GM19099 (cell line): ENCODE results near the gene PTPRD.

Source experiments
- POLR2A ChIP-seq: IDR thresholded peaks from 3 replicates; pipeline ENCODE4 v1.6.1; 2011; ENCODE audit warnings: low read depth; ENCODE audit not compliant: insufficient read length; ENCODE audit errors: extremely low read depth

The PTPRD gene

GRCh38 chr9:10005206-10005605 lies 607.6 kb downstream of the PTPRD start:
- no peak for TF ChIP-seq POLR2A

DNA sequence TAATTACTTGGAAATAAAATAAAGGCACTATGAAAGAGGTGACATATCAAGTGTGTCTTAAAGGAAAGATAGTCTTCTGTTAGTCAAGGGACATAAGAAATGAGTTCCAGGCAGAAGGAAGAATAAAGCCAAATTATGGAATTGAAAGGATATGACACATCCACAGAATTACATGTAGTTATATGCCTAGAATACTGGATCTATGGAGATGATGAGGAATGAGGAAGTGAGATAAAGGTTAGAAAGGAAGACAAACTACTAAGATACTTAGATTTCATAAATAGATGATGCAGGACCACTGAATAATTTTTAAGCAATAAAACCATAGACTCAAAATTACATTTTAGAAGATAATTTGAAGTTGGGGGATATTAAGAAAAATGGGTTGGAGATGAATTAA lies 609.8 kb downstream of the PTPRD start:
- no peak for TF ChIP-seq POLR2A

DNA sequence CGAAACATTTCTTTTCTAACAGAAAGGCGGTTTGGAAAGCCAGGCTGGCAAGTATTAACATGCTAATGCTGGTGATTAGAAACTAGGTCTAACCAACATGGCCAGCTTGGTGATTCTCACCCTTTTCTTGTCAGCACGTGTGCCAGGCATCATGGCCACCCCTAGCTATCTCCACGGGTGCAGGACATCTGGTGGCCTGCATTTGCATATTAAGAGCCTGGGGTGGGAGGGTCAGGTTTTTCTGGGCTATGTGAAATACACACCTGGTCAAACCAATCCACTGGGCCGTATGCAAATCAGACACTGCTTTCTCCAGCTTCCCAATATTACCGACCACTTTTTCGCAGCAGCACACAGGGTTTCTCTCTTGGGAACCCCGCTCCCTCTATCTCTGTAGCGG lies 612.1 kb downstream of the PTPRD start:
- TF ChIP-seq POLR2A = no peak

DNA sequence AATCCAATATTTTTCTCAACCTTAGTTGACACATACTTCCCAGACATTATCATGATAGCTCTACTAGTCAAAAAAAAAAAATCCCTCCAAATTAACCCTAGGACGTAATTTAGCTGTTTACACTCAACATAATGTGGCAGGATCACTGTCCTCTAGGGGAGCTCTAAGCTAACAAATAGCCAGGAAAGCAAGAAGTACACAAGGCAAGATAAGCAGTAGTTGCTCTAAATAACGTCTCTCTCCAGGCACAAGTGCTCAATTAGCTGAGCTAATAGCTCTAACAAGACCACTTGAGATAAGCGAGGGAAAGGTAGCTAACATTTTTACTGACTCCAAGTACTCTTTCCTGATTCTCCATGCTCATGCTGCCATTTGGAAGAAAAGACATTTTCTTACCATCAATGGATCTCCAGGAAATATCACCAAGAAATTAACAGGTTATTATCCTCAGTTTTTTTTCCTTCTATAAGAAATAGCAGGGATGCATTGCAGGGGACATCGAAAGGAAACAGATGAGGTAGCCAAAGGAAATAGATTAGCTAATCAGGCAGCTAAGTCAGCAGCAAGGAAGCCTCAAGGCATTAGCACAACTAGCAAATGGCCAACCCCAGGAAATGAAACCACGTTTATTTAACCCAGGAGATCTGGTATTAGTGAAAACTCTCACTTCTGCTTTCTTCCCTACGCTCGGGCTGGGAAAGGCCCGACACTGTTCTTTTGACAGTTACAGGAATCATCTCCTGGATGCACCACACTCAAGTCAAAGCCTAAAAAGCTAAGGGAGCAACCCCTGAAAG lies 614.1 kb downstream of the PTPRD start:
- no peak for TF ChIP-seq POLR2A

DNA sequence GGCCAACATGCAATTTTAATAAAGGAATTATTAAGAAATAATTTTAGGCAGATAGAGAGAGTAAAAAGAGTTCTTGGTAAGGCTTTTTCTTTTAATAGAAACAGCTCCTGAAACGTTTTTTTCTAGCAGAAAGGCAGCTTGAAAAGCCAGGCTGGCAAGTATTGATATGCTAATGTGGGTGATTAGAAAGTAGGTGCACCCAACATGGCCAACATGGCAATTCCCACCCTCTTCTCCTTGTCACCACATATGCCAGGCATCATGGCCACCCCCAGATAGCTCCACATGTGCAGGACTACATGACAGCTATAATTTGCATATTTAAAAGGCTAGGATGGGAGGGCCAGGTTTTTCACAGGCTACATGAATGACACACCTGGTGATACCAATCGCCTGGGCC lies 615.2 kb downstream of the PTPRD start:
- no peak for TF ChIP-seq POLR2A

GRCh38 chr9:9996259-9996658 lies 616.5 kb downstream of the PTPRD start:
- no peak for TF ChIP-seq POLR2A

GRCh38 chr9:9992936-9993335 lies 619.9 kb downstream of the PTPRD start:
- no peak for TF ChIP-seq POLR2A

GRCh38 chr9:9973062-9973461 lies 639.7 kb downstream of the PTPRD start:
- TF ChIP-seq POLR2A = no peak

- no peak for TF ChIP-seq POLR2A
Measured at GRCh38 chr9:9970514-9970913, 642.3 kb downstream of the PTPRD start.

- no peak for TF ChIP-seq POLR2A
Measured at GRCh38 chr9:9963841-9964240, 649.0 kb downstream of the PTPRD start.

DNA sequence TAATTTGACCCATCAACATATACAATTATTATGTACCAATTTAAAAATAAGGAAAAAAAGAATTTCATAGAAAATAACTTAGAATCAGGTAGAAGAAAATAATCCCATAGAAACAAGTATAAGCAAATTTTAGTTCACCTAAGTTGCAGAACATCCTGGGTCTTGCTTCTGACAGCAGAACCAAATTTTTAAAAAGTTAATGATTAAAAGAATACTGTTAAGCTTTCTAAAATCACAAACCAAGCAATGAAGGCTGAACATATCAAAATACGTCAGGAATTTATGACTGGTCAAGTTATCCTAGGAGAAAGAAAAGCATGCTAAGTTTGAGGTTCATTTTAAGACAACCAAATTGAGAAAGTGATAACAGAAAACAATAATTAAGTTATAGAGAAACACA lies 650.9 kb downstream of the PTPRD start:
- no peak for TF ChIP-seq POLR2A

GRCh38 chr9:9961487-9961886 lies 651.3 kb downstream of the PTPRD start:
- no peak for TF ChIP-seq POLR2A

DNA sequence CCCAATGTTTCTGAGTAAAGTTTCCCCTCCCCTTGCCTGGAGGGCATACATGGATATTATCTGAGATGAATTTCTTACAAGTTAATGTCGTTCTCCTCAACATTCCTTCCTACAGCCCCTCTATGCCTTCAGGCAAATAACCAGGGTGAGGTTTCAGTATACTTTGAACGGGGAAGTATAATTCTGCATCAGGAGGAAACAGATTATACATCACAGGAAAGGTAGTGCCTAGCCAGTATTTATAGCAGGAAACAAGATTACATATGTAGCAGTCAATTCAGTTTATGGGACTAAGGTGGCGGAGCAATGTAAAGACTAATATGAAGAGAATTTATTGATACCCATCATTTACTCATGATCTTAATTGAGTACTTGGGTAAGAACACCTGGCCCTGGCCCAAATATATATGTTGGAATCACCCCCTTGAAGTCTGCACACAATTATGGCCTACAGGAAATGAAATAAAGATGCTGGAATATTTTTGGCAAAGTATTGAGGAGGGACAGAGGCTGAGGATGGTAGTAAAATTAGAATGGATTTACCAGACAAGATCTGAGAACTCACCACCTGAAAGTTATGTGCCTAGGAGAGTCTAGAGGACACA lies 661.1 kb downstream of the PTPRD start:
- no peak for TF ChIP-seq POLR2A

DNA sequence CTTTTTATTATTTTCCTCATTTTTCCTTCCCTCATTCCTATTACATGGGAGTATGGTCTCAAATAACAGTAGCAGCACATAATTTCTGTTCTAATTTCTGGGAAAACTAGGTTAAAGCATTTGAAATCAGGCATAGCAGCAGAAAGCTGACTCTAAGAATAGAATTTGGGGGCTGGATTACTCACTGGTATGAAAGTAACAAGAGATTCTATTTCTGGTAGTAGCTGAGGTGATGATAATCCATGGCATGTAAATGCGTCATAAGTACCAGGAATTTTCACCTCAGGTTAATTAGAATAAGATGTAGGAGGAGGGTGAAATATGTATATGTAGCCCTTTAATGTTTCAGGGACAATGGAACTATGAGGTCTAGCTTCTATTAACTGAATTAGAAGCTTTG lies 662.0 kb downstream of the PTPRD start:
- no peak for TF ChIP-seq POLR2A

DNA sequence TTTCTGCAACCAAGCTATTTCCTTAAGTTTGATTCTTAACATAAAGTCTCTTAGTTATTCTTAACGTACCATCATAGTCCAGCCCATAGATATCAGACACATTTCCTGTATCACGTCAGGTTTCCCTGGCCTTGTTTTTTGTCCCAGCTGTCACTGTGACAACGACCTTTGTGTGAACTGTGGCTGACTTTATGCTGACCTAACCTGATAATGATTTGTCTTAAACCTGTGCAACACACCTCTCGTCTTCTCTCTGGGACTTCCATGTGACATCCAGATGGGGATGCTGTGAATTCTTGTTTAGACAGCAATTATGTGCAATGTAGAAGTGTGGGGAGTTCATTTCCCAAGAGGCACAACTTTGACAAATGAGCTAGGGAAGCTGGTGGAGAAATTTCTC lies 662.8 kb downstream of the PTPRD start:
- TF ChIP-seq POLR2A = no peak

- TF ChIP-seq POLR2A = no peak
Measured at GRCh38 chr9:9949368-9949767, 663.4 kb downstream of the PTPRD start.
